Stimulated activated CD4-positive, alpha-beta T cell treated with anti-CD3 and anti-CD28 coated beads, Interleukin-4, amount 100 ng/mL, for 24 hours (primary cell): ENCODE data around the gene ARPP19.

Source experiments
- DNase-seq: peaks from one replicate; pipeline ENCODE4 v3.0.0-alpha.2; 2020

The ARPP19 gene

GRCh38 chr15:52511084-52511483 lies 57.7 kb downstream of the ARPP19 start:
- DNase-seq = no peak

GRCh38 chr15:52509500-52510245 lies 59.2 kb downstream of the ARPP19 start:
- DNase-seq = no peak

GRCh38 chr15:52506549-52506948 lies 62.3 kb downstream of the ARPP19 start:
- no peak for DNase-seq

- DNase-seq = no peak
Observed at GRCh38 chr15:52505151-52505550, 63.7 kb downstream of the ARPP19 start.

GRCh38 chr15:52503788-52504496 lies 64.9 kb downstream of the ARPP19 start:
- no peak for DNase-seq

- no peak for DNase-seq
Observed at GRCh38 chr15:52502608-52503007, 66.2 kb downstream of the ARPP19 start.

GRCh38 chr15:52499506-52499905 lies 69.3 kb downstream of the ARPP19 start:
- DNase-seq = no peak

GRCh38 chr15:52498706-52499105 lies 70.1 kb downstream of the ARPP19 start:
- DNase-seq = no peak
